Stomach (tissue), 4 donors: ENCODE measurements around the gene EVL.

Source experiments
- POLR2A ChIP-seq, 4 donors: fragments of 450-650 bp; IDR thresholded peaks; one replicate each; pipeline ENCODE4 v1.6.1; 2016; ENCODE audit warnings: antibody characterized with exemption in 4 of 4, control low read depth in 2 of 4, mild to moderate bottlenecking in 1 of 4, moderate library complexity in 1 of 4
- POLR2AphosphoS5 ChIP-seq, 3 donors: sonication (generic); formaldehyde crosslinking; IDR thresholded peaks; one replicate each; pipeline ENCODE4 v1.6.1; 2016; ENCODE audit warnings: antibody characterized with exemption in 3 of 3
- TF ChIP-seq, protein P1 (sequence below), 7 experiments: fragments of 450-650 bp in 4 of 7; fragments of 200-600 bp in 3 of 7; sonication (generic) in 3 of 7; IDR thresholded peaks; one replicate each; pipeline ENCODE4 v1.5.1; 2016 to 2019; ENCODE audit warnings: antibody characterized with exemption in 7 of 7, control low read depth in 2 of 7, mild to moderate bottlenecking in 1 of 7

DNA sequence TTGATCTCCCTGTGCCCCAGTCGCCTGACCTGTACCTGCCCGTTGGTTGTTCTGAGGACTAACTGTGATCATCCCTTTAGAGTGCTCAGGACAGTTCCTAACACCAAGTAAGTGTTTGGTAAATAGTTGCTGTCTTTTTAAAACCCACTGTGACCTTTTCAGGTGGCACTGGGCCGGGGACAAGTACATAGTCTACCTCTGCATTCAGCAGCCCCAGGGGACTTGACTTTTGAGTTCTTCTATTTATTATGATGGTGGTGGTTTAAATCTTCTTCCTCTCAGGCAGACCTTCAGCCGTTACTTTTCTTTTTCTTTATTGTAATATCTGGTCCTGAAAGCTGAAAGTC lies 38.8 kb downstream of the EVL start:
- no peak for TF ChIP-seq POLR2A (IDR thresholded peaks at IDR 0.05)
- TF ChIP-seq, protein P1, sequence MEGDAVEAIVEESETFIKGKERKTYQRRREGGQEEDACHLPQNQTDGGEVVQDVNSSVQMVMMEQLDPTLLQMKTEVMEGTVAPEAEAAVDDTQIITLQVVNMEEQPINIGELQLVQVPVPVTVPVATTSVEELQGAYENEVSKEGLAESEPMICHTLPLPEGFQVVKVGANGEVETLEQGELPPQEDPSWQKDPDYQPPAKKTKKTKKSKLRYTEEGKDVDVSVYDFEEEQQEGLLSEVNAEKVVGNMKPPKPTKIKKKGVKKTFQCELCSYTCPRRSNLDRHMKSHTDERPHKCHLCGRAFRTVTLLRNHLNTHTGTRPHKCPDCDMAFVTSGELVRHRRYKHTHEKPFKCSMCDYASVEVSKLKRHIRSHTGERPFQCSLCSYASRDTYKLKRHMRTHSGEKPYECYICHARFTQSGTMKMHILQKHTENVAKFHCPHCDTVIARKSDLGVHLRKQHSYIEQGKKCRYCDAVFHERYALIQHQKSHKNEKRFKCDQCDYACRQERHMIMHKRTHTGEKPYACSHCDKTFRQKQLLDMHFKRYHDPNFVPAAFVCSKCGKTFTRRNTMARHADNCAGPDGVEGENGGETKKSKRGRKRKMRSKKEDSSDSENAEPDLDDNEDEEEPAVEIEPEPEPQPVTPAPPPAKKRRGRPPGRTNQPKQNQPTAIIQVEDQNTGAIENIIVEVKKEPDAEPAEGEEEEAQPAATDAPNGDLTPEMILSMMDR (IDR thresholded peaks at IDR 0.05): no peak
- TF ChIP-seq POLR2AphosphoS5 (IDR thresholded peaks at IDR 0.05): no peak
